OCI-LY7 (cell line): Measurements from ENCODE around the gene OR1L6. TPM values are rescaled to one million over a fixed set of nuclear protein-coding genes. Genes with fewer than 3 reads are reported as not detected.

ENCODE experiments used
- BruUV-seq: library from RNA; stranded (reverse); fragments of 400-500 nt; replicated peaks from 2 replicates; lab custom pipeline; 2021; lab: Mats Ljungman, UMichigan
- CTCF ChIA-PET: fragments of 300-600 bp; sonication (Branson Sonifier 250); formaldehyde crosslinking; loops from one replicate; lab custom pipeline; 2022; ENCODE audit warnings: antibody characterized with exemption; ENCODE audit not compliant: unreplicated experiment; lab: Charles Lee
- POLR2A ChIA-PET: fragments of 300-600 bp; sonication (Branson Sonifier 250); formaldehyde crosslinking; loops from one replicate; lab custom pipeline; 2022; ENCODE audit warnings: antibody characterized with exemption; lab: Charles Lee
- DNase-seq: peaks from one replicate; pipeline ENCODE4 v3.0.0-alpha.2; 2015; ENCODE audit warnings: low spot score
- H2AFZ ChIP-seq: fragments of 200-600 bp; sonication (generic), shearing (Covaris generic); 2 replicates; pipeline ENCODE4 v1.6.1; 2014; ENCODE audit warnings: mild to moderate bottlenecking, antibody characterized with exemption, low read length, moderate library complexity
- H3K27ac ChIP-seq: fragments of 200-600 bp; sonication (generic); 2 replicates; pipeline ENCODE4 v1.5.1; 2014; ENCODE audit warnings: mixed run types, low read depth, mild to moderate bottlenecking, moderate library complexity, low read length, inconsistent platforms; ENCODE audit not compliant: poor library complexity, severe bottlenecking
- H3K36me3 ChIP-seq: fragments of 200-600 bp; sonication (generic); 2 replicates; pipeline ENCODE4 v1.6.1; 2014; ENCODE audit warnings: mild to moderate bottlenecking, antibody characterized with exemption, low read length, moderate library complexity, mixed read lengths; ENCODE audit not compliant: insufficient read depth
- H3K4me1 ChIP-seq: fragments of 200-600 bp; sonication (generic); 2 replicates; pipeline ENCODE4 v1.5.1; 2014; ENCODE audit warnings: mild to moderate bottlenecking, low read length; ENCODE audit not compliant: insufficient read depth, poor library complexity, severe bottlenecking
- H3K4me2 ChIP-seq: fragments of 200-600 bp; sonication (generic); 2 replicates; pipeline ENCODE4 v1.6.1; 2014; ENCODE audit warnings: mild to moderate bottlenecking, low read length
- H3K4me3 ChIP-seq: fragments of 200-600 bp; sonication (generic); 2 replicates; pipeline ENCODE4 v1.5.1; 2014; ENCODE audit warnings: mild to moderate bottlenecking, low read depth, low read length; ENCODE audit not compliant: poor library complexity, severe bottlenecking
- H3K79me2 ChIP-seq: fragments of 200-600 bp; sonication (generic); 2 replicates; pipeline ENCODE4 v1.6.1; 2016; ENCODE audit warnings: low read depth, mild to moderate bottlenecking, low read length, moderate library complexity, mixed read lengths; ENCODE audit not compliant: insufficient read depth
- H3K9me2 ChIP-seq: fragments of 200-600 bp; sonication (generic); 2 replicates; pipeline ENCODE4 v1.6.1; 2016; ENCODE audit warnings: mild to moderate bottlenecking, low read length, mixed read lengths; ENCODE audit not compliant: insufficient read depth
- H3K9me3 ChIP-seq: fragments of 200-600 bp; sonication (generic); 2 replicates; pipeline ENCODE4 v1.6.1; 2014; ENCODE audit warnings: mild to moderate bottlenecking, mixed run types, low read length, mixed read lengths
- H4K20me1 ChIP-seq: fragments of 200-600 bp; sonication (generic); 2 replicates; pipeline ENCODE4 v1.6.1; 2014; ENCODE audit warnings: mild to moderate bottlenecking, antibody characterized with exemption, low read length, moderate library complexity, mixed read lengths; ENCODE audit not compliant: insufficient read depth
- CTCF ChIP-seq: fragments of 200-600 bp; sonication (generic); conservative IDR thresholded peaks from 2 replicates; pipeline ENCODE4 v1.5.1; 2014; ENCODE audit warnings: mild to moderate bottlenecking, antibody characterized with exemption, low read length, moderate library complexity, mixed read lengths
- EZH2phosphoT487 ChIP-seq: fragments of 200-600 bp; sonication (generic); IDR thresholded peaks from 2 replicates; pipeline ENCODE4 v1.6.1; 2018; ENCODE audit warnings: low read depth, borderline replicate concordance, mild to moderate bottlenecking, mixed run types, antibody characterized with exemption, low read length, moderate library complexity, mixed read lengths
- intact Hi-C: fragments of 100-400 bp; cut with micrococcal nuclease; formaldehyde crosslinking; loops from one replicate; pipeline ENCODE4 v1.10.0; 2022; ENCODE audit not compliant: unreplicated experiment
- total RNA-seq, 2 experiments: library from RNA; depleted of rRNA in 1 of 2; stranded (reverse); fragments of >200 nt in 1 of 2; shearing (Covaris generic) in 1 of 2; gene quantifications; 2 replicates each; pipeline ENCODE4 v1.2.3, GENCODE V29; 2014 to 2022

Gene OR1L6
- total RNA-seq, 2 experiments from 2014 or later, result not detected

- ChIA-PET CTCF (no interaction called here), POLR2A (no interaction called here)
- H3K9me2 ChIP-seq, result no peaks in the 10 kb centered on the region
- no peak overlapping the region for H3K27ac ChIP-seq
- TF ChIP-seq EZH2phosphoT487 (no peak), CTCF (no peak)
- H3K4me2 ChIP-seq, result no peak overlapping the region
- no peak overlapping the region for H3K4me3 ChIP-seq
- intact Hi-C loops, result no loop called here
- no peaks in the 10 kb centered on the region for H3K36me3 ChIP-seq
- no peak for DNase-seq
- no peaks in the 10 kb centered on the region for H3K4me1 ChIP-seq
- no TSS peak for BruUV-seq
- no peak overlapping the region for H2AFZ ChIP-seq
- no peaks in the 10 kb centered on the region for H3K79me2 ChIP-seq
- no peaks in the 10 kb centered on the region for H3K9me3 ChIP-seq
- no peaks in the 10 kb centered on the region for H4K20me1 ChIP-seq
Observed at GRCh38 chr9:122789256-122790046, 47.3 kb downstream of the OR1L6 start.

GRCh38 chr9:122791872-122792669, 50.0 kb downstream of the OR1L6 start:
- no peaks in the 10 kb centered on the region for H3K79me2 ChIP-seq
- H3K27ac ChIP-seq, result no peak overlapping the region
- ChIA-PET POLR2A (interaction anchor here (0.5 kb wide), 1 partner anchor 100 kb away, joined by 3 read pairs; no protein-coding TSS in a partner anchor), CTCF (no interaction called here)
- H2AFZ ChIP-seq, result no peak overlapping the region
- TF ChIP-seq CTCF (no peak), EZH2phosphoT487 (no peak)
- no peaks in the 10 kb centered on the region for H4K20me1 ChIP-seq
- H3K9me2 ChIP-seq, result no peaks in the 10 kb centered on the region
- H3K4me2 ChIP-seq, result no peak overlapping the region
- no peaks in the 10 kb centered on the region for H3K4me1 ChIP-seq
- no peaks in the 10 kb centered on the region for H3K36me3 ChIP-seq
- DNase-seq, result no peak
- intact Hi-C loops, result no loop called here
- no peak overlapping the region for H3K4me3 ChIP-seq
- BruUV-seq, result no TSS peak
- H3K9me3 ChIP-seq, result no peaks in the 10 kb centered on the region
